T-helper 1 cell treated with Interleukin-12 subunit alpha and Interleukin-12 subunit beta and Interleukin-4 antibody, amounts not matched to agents 30 μg/mL and 1 μg/mL, for 36 hours (primary cell): ENCODE data around the gene AKAP7.
"Not testable (repeated sequence)": the region's sequence is repeated elsewhere in the genome, so short reads cannot be mapped to it uniquely, and the experiment has no call there.

ENCODE experiments used
- H3K27ac Mint-ChIP-seq: one replicate; pipeline ENCODE4 v1.8.0; 2021; ENCODE audit warnings: mild to moderate bottlenecking, mixed read lengths
- H3K27me3 Mint-ChIP-seq: one replicate; pipeline ENCODE4 v1.8.0; 2021; ENCODE audit warnings: low read depth, mixed read lengths
- H3K36me3 Mint-ChIP-seq: one replicate; pipeline ENCODE4 v1.8.0; 2021; ENCODE audit warnings: low read depth, mixed read lengths
- H3K4me1 Mint-ChIP-seq: one replicate; pipeline ENCODE4 v1.8.0; 2021; ENCODE audit warnings: low read depth, mixed read lengths
- H3K4me3 Mint-ChIP-seq: one replicate; pipeline ENCODE4 v1.8.0; 2021; ENCODE audit warnings: mild to moderate bottlenecking, moderate library complexity, mixed read lengths
- H3K9me3 Mint-ChIP-seq: one replicate; pipeline ENCODE4 v1.8.0; 2021; ENCODE audit warnings: mixed read lengths

Gene AKAP7

DNA sequence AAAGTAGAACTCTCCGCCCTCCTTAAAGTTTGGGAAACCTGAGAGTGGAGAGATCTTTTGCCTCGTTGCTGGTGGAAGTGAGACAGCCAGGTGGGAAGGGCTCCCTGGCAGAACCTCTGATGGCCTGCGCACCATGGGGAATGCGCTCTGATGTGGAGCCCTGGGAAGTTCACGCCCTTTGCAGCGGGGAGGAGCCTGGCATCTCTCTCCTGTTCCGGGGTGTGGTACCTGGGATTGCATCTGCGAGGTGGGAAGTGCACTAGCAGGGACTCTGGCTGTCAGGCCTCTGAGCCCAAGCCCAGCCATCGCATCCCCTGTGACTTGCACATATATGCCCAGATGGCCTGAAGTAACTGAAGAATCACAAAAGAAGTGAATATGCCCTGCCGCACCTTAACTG, 159.8 kb downstream of the AKAP7 start:
- H3K36me3 Mint-ChIP-seq, result no peaks in the 10 kb centered on the region
- H3K4me1 Mint-ChIP-seq, result peaks cover 9% of the 10 kb centered on the region
- H3K9me3 Mint-ChIP-seq, result no peaks in the 10 kb centered on the region
- H3K27ac Mint-ChIP-seq, result no peak overlapping the region
- H3K4me3 Mint-ChIP-seq, result no peak overlapping the region
- H3K27me3 Mint-ChIP-seq, result no peaks in the 10 kb centered on the region

DNA sequence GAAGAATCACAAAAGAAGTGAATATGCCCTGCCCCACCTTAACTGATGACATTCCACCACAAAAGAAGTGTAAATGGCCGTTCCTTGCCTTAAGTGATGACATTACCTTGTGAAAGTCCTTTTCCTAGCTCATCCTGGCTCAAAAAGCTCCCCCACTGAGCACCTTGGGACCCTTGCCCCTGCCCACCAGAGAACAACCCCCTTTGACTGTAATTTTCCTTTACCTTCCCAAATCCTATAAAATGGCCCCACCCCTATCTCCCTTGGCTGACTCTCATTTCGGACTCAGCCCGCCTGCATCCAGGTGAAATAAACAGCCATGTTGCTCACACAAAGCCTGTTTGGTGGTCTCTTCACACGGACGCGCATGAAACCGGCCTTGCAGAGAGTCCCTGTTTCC, 165.6 kb downstream of the AKAP7 start:
- H3K9me3 Mint-ChIP-seq, H3K4me1 Mint-ChIP-seq, H3K27ac Mint-ChIP-seq, H3K36me3 Mint-ChIP-seq, H3K4me3 Mint-ChIP-seq, H3K27me3 Mint-ChIP-seq: not testable (repeated sequence)

DNA sequence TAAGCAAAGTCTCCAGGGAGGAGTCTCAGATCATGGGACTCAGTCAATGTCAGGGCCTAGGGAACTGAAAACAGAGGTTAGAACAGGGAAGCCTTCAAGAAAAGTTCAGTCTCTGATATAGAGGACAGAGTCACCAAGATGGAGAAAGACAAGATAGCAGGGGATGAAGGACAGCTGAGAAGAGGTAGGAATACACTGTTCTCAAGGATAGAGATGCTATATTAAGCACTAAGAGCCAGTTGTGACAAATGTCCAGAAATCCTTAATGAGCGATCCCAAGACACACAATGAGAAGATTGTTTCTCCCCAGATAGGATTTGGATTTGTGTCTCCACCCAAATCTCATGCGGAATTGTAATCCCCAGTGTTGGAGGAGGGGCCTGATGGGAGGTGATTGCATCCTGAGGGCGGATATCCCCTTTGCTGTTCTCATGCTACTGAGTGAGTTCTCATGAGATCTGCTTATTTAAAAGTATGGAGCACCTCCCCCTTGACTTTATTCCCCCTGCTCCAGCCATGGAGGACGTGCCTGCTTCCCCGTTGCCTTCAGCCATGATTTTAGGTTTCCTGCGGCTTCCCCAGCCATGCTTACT, 168.2 kb downstream of the AKAP7 start:
- Mint-ChIP-seq H3K27me3 (no peaks in the 10 kb centered on the region), H3K4me3 (no peak overlapping the region), H3K9me3 (peaks cover 3% of the 10 kb centered on the region), H3K27ac (no peak overlapping the region), H3K36me3 (peaks cover 2% of the 10 kb centered on the region), H3K4me1 (no peaks in the 10 kb centered on the region)

DNA sequence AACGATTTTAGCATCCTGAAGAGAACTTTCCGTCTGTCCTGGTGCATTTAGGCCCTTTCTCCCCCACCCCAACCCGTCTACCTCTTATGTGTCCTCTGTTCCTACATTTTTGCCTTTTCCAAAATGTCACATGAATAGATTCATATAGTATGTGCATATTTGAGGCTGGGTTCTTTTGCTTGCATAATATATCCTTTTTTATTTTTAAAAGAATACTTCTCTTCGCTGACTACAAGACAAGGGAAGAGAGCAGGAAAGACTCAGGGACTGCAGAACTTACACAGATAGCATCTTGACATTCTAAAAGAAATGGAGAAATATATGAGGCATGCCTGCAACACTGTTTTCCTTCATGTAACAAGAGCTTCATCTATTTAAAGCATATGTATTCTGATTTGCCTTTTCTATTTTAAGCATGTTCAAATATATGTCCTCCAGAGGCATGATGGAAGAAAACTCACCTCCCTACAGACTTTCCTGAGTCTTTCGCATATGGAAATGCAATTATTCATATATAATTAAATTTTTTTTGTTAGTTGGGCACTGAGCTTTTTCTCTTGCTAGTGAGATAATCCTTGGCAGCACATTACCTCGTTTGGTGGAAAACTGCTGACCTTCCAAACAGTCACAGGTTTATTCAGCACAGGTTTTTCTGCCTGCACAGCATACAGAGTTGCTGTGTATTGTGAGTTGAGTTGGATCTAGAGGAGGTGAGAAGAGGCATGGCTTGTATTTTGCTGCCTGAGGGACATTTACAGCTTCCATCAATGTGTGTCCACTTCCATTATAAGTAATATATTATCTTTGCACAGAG, 170.0 kb downstream of the AKAP7 start:
- Mint-ChIP-seq H3K4me3 (no peak overlapping the region), H3K27ac (no peak overlapping the region), H3K27me3 (no peaks in the 10 kb centered on the region), H3K4me1 (no peaks in the 10 kb centered on the region), H3K9me3 (peaks cover 16% of the 10 kb centered on the region), H3K36me3 (peaks cover 11% of the 10 kb centered on the region)

DNA sequence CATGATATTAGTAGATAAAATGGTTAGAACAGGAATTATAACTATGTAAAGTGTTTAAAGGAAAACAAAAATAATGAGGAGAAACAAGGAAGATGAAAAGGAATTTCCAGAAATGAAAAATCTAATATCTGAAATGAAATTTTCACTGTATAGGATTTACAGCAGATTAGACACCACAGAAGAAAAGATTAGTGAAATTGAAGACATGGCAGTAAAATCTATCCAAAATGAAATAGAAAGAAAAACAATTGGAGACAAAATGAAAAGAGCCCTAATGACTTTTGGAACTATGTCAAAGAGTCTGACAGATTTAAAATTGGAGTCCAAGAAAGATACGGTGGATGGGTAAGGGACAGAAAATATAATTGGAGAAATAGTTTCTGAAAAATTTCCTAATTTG, 174.2 kb downstream of the AKAP7 start:
- Mint-ChIP-seq H3K36me3 (peaks cover 15% of the 10 kb centered on the region), H3K27ac (no peak overlapping the region), H3K27me3 (no peaks in the 10 kb centered on the region), H3K4me3 (no peak overlapping the region), H3K9me3 (peaks cover 22% of the 10 kb centered on the region), H3K4me1 (no peaks in the 10 kb centered on the region)

DNA sequence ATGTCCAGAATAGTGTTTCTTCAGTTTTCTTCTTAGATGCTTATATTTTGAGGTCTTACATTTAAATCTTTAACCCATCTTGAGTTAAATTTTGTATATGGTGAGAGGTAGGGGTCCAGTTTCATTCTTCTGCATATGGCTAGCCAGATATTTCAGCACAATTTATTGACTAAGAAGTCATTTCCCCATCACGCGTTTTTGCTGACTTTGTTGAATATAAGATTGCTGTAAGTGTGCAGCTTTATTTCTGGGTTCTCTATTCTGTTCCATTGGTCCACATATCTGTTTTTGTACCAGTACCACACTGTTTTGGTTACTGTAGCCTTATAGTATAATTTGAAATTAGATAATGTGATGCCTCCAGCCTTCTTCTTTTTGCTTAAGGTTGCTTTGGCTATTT, 179.6 kb downstream of the AKAP7 start:
- Mint-ChIP-seq H3K27me3 (no peaks in the 10 kb centered on the region), H3K27ac (no peak overlapping the region), H3K4me3 (no peak overlapping the region), H3K9me3 (peaks cover 20% of the 10 kb centered on the region), H3K4me1 (peaks cover 5% of the 10 kb centered on the region), H3K36me3 (peaks cover 19% of the 10 kb centered on the region)

DNA sequence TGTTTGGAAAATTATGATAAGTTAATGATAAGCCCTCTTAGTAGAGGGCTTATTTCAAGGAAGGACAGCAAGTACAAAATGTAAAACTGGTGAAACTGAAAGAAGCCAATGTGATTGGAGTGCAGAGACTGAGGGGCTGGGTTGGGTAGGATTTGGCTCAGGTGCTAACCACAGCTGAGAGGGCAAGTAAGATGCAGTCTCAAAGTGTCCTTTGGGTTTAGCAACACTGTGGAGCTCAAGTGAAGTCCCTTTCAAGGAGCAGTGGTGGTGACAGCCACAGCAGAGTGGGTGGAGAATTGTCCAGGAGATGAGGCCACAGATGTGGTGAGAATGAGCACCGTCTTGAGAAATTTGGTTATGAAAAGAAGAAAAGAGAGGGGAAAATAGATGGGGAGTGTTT, 181.4 kb downstream of the AKAP7 start:
- Mint-ChIP-seq H3K4me1 (peaks cover 5% of the 10 kb centered on the region), H3K4me3 (no peak overlapping the region), H3K27me3 (no peaks in the 10 kb centered on the region)

DNA sequence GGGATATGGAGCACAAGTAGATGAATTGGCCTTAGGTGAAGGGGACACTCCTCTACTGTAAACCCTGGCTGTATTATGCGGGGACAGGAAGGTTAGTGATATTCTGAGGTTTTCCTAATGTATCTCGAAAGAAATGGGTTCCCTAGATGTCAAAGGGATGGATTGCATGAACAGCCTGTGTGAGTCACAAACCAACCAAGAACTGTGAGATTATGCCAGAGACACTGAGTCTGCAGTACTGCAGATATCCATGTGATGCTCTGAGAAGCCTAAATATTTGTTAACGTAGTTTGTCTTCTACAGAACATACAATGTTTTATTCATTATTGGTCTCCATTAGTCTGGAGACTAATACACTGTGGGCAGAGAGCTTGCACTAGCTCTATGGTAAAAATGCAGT, 182.2 kb downstream of the AKAP7 start:
- H3K4me1 Mint-ChIP-seq, result peaks cover 5% of the 10 kb centered on the region
- peaks cover 14% of the 10 kb centered on the region for H3K9me3 Mint-ChIP-seq
- H3K27me3 Mint-ChIP-seq, result no peaks in the 10 kb centered on the region
- H3K4me3 Mint-ChIP-seq, result no peak overlapping the region
- H3K36me3 Mint-ChIP-seq, result peaks cover 14% of the 10 kb centered on the region
- no peak overlapping the region for H3K27ac Mint-ChIP-seq

More for the DNA sequence above, 181.4 kb downstream of the AKAP7 start:
- peaks cover 14% of the 10 kb centered on the region for H3K9me3 Mint-ChIP-seq
- peaks cover 14% of the 10 kb centered on the region for H3K36me3 Mint-ChIP-seq
- no peak overlapping the region for H3K27ac Mint-ChIP-seq

DNA sequence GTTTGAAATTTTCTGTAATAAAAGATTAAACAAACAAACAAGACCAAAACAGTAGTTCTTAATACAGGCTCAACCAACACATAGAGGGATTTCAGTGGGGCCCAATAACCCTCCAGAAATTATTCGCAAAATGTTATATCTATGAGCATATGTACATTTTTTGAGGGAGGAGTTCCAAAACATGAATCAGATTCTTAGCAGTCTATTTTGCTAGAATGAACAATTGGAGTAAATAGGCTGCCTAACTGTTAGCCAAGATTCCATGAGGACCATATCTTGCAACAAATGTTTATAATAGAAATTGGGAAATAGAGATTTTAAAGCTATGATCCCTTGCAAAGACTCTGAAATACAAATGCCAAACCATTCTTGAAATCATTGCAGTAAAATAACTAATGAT, 186.3 kb downstream of the AKAP7 start:
- Mint-ChIP-seq H3K4me1 (peaks cover 3% of the 10 kb centered on the region), H3K36me3 (peaks cover 6% of the 10 kb centered on the region)

DNA sequence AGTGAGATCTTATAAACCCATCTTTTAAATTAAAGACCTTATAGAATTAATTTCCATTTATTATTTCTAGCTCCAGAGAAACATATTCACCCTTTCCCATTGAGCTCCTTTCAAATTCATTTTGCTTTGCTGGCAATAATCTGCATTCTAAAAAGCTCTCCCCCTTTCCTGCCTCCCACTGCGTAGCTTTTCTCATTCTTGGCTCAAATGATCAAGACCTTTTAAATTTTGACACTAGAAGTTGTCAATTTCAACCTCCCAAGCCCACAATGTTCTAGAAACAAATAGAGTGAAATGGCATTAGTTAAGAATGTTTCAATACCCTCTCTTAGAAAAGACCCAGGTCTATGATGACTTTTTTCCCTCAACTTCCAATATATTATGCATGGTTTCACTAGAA, 186.9 kb downstream of the AKAP7 start:
- H3K27ac Mint-ChIP-seq, result no peak overlapping the region
- no peaks in the 10 kb centered on the region for H3K27me3 Mint-ChIP-seq
- no peaks in the 10 kb centered on the region for H3K4me1 Mint-ChIP-seq
- H3K36me3 Mint-ChIP-seq, result peaks cover 3% of the 10 kb centered on the region
- no peaks in the 10 kb centered on the region for H3K9me3 Mint-ChIP-seq
- H3K4me3 Mint-ChIP-seq, result no peak overlapping the region

More for the DNA sequence above, 186.3 kb downstream of the AKAP7 start:
- Mint-ChIP-seq H3K27ac (no peak overlapping the region), H3K9me3 (no peaks in the 10 kb centered on the region), H3K4me3 (no peak overlapping the region), H3K27me3 (no peaks in the 10 kb centered on the region)

DNA sequence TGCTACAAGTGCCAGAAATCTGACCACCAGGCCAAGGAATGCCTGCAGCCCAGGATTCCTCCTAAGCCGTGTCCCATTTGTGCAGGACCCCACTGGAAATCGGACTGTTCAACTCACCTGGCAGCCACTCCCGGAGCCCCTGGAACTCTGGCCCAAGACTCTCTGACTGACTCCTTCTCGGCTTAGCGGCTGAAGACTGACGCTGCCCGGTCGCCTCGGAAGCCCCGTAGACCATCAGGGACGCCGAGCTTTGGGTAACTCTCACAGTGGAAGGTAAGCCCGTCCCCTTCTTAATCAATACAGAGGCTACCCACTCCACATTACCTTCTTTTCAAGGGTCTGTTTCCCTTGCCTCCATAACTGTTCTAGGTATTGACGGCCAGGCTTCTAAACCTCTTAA, 190.4 kb downstream of the AKAP7 start:
- H3K4me3 Mint-ChIP-seq, H3K27me3 Mint-ChIP-seq, H3K27ac Mint-ChIP-seq, H3K9me3 Mint-ChIP-seq, H3K4me1 Mint-ChIP-seq, H3K36me3 Mint-ChIP-seq: not testable (repeated sequence)

DNA sequence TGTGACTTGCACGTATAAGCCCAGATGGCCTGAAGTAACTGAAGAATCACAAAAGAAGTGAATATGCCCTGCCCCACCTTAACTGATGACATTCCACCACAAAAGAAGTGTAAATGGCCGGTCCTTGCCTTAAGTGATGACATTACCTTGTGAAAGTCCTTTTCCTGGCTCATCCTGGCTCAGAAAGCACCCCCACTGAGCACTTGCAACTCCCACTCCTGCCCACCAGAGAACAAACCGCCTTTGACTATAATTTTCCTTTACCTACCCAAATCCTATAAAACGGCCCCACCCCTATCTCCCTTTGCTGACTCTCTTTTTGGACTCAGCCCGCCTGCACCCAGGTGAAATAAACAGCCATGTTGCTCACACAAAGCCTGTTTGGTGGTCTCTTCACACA, 193.5 kb downstream of the AKAP7 start:
- H3K27me3 Mint-ChIP-seq, H3K9me3 Mint-ChIP-seq, H3K36me3 Mint-ChIP-seq, H3K4me3 Mint-ChIP-seq, H3K27ac Mint-ChIP-seq, H3K4me1 Mint-ChIP-seq: not testable (repeated sequence)

DNA sequence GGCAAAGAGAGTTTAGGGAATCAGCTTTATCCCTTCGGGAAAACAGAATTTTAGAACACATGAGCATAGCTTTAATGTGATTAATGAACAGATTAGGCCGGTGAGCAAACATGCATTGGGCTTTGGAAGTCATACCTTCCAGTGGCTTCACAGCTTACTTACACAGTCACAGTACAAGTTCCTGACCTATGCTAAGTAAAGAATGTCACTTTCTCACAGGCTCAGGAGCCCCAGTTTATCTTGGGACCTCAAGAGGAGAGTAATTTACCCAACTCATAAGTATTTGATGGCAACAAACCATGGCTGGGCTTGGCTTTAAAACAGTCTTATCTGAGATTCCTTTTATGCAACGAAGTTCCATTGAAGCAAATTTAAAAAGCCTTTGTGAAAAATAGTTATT, 195.9 kb downstream of the AKAP7 start:
- Mint-ChIP-seq H3K27me3 (no peaks in the 10 kb centered on the region), H3K4me1 (no peaks in the 10 kb centered on the region), H3K9me3 (no peaks in the 10 kb centered on the region), H3K27ac (no peak overlapping the region), H3K4me3 (no peak overlapping the region), H3K36me3 (no peaks in the 10 kb centered on the region)

DNA sequence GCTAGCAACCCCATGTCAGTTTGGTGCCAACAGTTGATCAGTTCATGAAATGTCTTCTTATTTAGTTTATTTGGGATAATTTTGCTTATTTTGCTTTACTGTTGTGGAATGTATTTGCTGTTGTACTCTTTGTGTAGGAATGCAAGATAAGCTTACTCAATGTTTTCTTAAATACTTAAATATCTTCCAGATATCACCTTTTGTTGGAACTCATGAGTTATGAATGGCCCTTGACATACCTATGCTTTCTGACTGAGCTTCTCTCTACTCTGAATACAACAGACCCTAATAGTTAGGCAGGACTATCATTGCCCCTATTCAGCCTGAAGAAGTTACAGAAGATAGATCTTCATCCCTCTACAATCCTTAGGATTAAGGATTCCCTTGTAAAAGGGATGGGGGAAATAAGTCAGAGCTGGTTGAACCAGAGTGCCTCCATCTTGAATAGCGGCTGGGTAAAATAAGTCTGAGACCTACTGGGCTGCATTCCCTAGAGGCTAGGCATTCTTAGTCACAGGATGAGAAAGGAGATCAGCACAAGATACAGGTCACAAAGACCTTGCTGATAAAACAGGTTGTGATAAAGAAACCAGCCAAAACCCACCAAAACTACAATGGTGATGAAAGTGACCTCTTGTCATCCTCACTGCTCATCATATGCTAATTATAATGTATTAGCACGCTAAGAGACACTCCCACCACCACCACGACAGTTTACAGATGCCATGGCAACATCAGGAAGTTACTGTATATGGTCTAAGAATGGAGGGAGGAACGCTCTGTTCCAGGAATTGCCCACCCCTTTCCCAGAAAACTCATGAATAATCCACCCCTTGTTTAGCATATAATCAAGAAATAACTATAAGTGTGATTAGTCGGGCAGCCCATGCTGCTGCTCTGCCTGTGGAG, 196.9 kb downstream of the AKAP7 start:
- no peak overlapping the region for H3K27ac Mint-ChIP-seq
- no peaks in the 10 kb centered on the region for H3K36me3 Mint-ChIP-seq
- H3K27me3 Mint-ChIP-seq, result no peaks in the 10 kb centered on the region
- H3K9me3 Mint-ChIP-seq, result no peaks in the 10 kb centered on the region
- H3K4me3 Mint-ChIP-seq, result no peak overlapping the region
- no peaks in the 10 kb centered on the region for H3K4me1 Mint-ChIP-seq
